B cell (primary cell): ENCODE results near the gene GUCY2F. TPM values are rescaled to one million over a fixed set of nuclear protein-coding genes. Genes with fewer than 3 reads are reported as not detected.

Source experiments
- ATAC-seq: fragments of 200-7000 bp; cut with Tn5 transposase; one replicate; pipeline ENCODE4 v1.10.0; 2021; ENCODE audit warnings: low read depth, mild to moderate bottlenecking, moderate number of reproducible peaks, moderate library complexity
- CTCF ChIA-PET: fragments of 350-600 bp; sonication (Branson Sonifier 250); formaldehyde crosslinking; loops from one replicate; lab custom pipeline; 2021; ENCODE audit warnings: antibody characterized with exemption, inconsistent platforms; lab: Charles Lee
- POLR2A ChIA-PET: fragments of 350-600 bp; sonication (Branson Sonifier 250); formaldehyde crosslinking; loops from one replicate; lab custom pipeline; 2021; ENCODE audit warnings: antibody characterized with exemption; lab: Charles Lee
- DNase-seq: peaks from one replicate; pipeline ENCODE4 v3.0.0; 2013
- H2AFZ ChIP-seq: 2 replicates; pipeline ENCODE4 v1.6.1; 2012; ENCODE audit warnings: mild to moderate bottlenecking, low read depth, low read length; ENCODE audit not compliant: insufficient read depth, poor library complexity, severe bottlenecking
- H3K27ac ChIP-seq, 2 donors: 1 replicate in 1 of 2; 2 replicates in 1 of 2; pipeline ENCODE4 v1.5.1; 2012 to 2013; ENCODE audit warnings: low read length in 2 of 2, mild to moderate bottlenecking in 2 of 2, moderate library complexity in 1 of 2
- H3K27me3 ChIP-seq, 4 experiments: fragments of 200-600 bp in 1 of 4; sonication (generic) in 1 of 4; replicated peaks in 1 of 4; 1 replicate in 2 of 4; 2 replicates in 2 of 4; pipeline versions ENCODE4 v1.6.1 to v1.7.0; 2013 to 2016; ENCODE audit warnings: low read length in 3 of 4, mild to moderate bottlenecking in 2 of 4, mixed read lengths in 1 of 4, moderate library complexity in 1 of 4; ENCODE audit not compliant: insufficient read depth in 4 of 4, control insufficient read depth in 3 of 4; ENCODE audit errors: control extremely low read depth in 1 of 4
- H3K36me3 ChIP-seq, 2 experiments: replicated peaks in 1 of 2; 1 replicate in 1 of 2; 2 replicates in 1 of 2; pipeline versions ENCODE4 v1.6.1 to v1.7.1; 2013; ENCODE audit warnings: low read length in 1 of 2; ENCODE audit not compliant: insufficient read depth in 2 of 2, control insufficient read depth in 1 of 2; ENCODE audit errors: control extremely low read depth in 1 of 2, extremely low read depth in 1 of 2
- H3K4me1 ChIP-seq, 2 donors: fragments of 200-600 bp in 1 of 2; sonication (generic) in 1 of 2; 1 replicate in 1 of 2; 2 replicates in 1 of 2; pipeline versions ENCODE4 v1.5.1 to v1.6.1; 2013 to 2017; ENCODE audit warnings: low read length in 2 of 2; ENCODE audit not compliant: control insufficient read depth in 2 of 2, insufficient read depth in 2 of 2
- H3K4me2 ChIP-seq: replicated peaks from 2 replicates; pipeline ENCODE3; 2012; ENCODE audit warnings: mild to moderate bottlenecking, low read depth, low read length; ENCODE audit not compliant: poor library complexity, severe bottlenecking
- H3K4me3 ChIP-seq, 5 experiments: fragments of 200-600 bp in 1 of 5; sonication (generic) in 1 of 5; 1 replicate in 3 of 5; 2 replicates in 2 of 5; pipeline versions ENCODE4 v1.5.1 to v1.7.0; 2011 to 2016; ENCODE audit warnings: low read length in 4 of 5, mild to moderate bottlenecking in 4 of 5, low read depth in 2 of 5, control low read depth in 1 of 5, moderate library complexity in 1 of 5; ENCODE audit not compliant: insufficient read depth in 1 of 5; ENCODE audit errors: control extremely low read depth in 1 of 5, extremely low read depth in 1 of 5
- H3K79me2 ChIP-seq: fragments of 200-600 bp; sonication (generic); one replicate; pipeline ENCODE4 v1.6.0; 2016; ENCODE audit warnings: low read length; ENCODE audit not compliant: control insufficient read depth, insufficient read depth
- H3K9ac ChIP-seq: fragments of 200-600 bp; sonication (generic); 2 replicates; pipeline ENCODE4 v1.6.1; 2017; ENCODE audit warnings: mild to moderate bottlenecking, low read length, moderate library complexity
- H3K9me3 ChIP-seq, 3 donors: one replicate each; pipeline versions ENCODE4 v1.6.1 to v1.7.1; 2013; ENCODE audit warnings: low read length in 2 of 3; ENCODE audit not compliant: control insufficient read depth in 2 of 3, insufficient read depth in 1 of 3; ENCODE audit errors: control extremely low read depth in 1 of 3
- H4K20me1 ChIP-seq: 2 replicates; pipeline ENCODE4 v1.6.0; 2012; ENCODE audit warnings: mild to moderate bottlenecking, low read length; ENCODE audit not compliant: insufficient read depth, control insufficient read depth, poor library complexity, severe bottlenecking
- H3K27ac Mint-ChIP-seq: one replicate; pipeline ENCODE4 v1.8.0; 2021; ENCODE audit warnings: mixed read lengths
- H3K27me3 Mint-ChIP-seq: one replicate; pipeline ENCODE4 v1.8.0; 2021; ENCODE audit warnings: mixed read lengths
- H3K4me1 Mint-ChIP-seq: one replicate; pipeline ENCODE4 v1.8.0; 2021; ENCODE audit warnings: mixed read lengths
- H3K4me3 Mint-ChIP-seq: one replicate; pipeline ENCODE4 v1.8.0; 2021; ENCODE audit warnings: mixed read lengths
- H3K9me3 Mint-ChIP-seq: one replicate; pipeline ENCODE4 v1.8.0; 2022; ENCODE audit warnings: mixed read lengths; ENCODE audit not compliant: insufficient read depth
- EZH2 ChIP-seq: IDR thresholded peaks from 2 replicates; pipeline ENCODE4 v1.6.1; 2012; ENCODE audit warnings: borderline replicate concordance, low read depth, mild to moderate bottlenecking, moderate library complexity, low read length; ENCODE audit not compliant: insufficient read depth, poor library complexity, severe bottlenecking
- WGBS: methylation state at CpG from one replicate; pipeline ENCODE4 v1.1.5; 2013; ENCODE audit warnings: missing lambda C conversion rate; ENCODE audit not compliant: insufficient coverage; 5-methylcytosine and 5-hydroxymethylcytosine counted together
- intact Hi-C: fragments of 100-400 bp; cut with micrococcal nuclease; formaldehyde crosslinking; loops from one replicate; pipeline ENCODE4 v1.10.0; 2022
- polyA plus RNA-seq: library from polyadenylated mRNA; depleted of rRNA; stranded (reverse); fragments of >200 nt; gene quantifications from 2 replicates; pipeline ENCODE4 v1.2.3, GENCODE V29; 2012
- total RNA-seq, 2 donors: library from RNA; stranded (reverse); fragments of 120-200 nt in 1 of 2; gene quantifications; 1 replicate in 1 of 2; 2 replicates in 1 of 2; pipeline versions ENCODE4 v1.2.3 to v1.2.4, GENCODE V29; 2013 to 2022
- TF ChIP-seq, protein P1 (sequence below): fragments of 200-600 bp; IDR thresholded peaks from one replicate; pipeline ENCODE4 v1.8.0; 2022; ENCODE audit warnings: antibody characterized with exemption, mild to moderate bottlenecking

GUCY2F gene
- total and polyA plus RNA-seq, 2 donors (not counting 1 experiment from before 2014, with no cell fraction given), result not detected

- H3K9me3 ChIP-seq, result no peaks in the 10 kb centered on the region
- TF ChIP-seq, protein P1, sequence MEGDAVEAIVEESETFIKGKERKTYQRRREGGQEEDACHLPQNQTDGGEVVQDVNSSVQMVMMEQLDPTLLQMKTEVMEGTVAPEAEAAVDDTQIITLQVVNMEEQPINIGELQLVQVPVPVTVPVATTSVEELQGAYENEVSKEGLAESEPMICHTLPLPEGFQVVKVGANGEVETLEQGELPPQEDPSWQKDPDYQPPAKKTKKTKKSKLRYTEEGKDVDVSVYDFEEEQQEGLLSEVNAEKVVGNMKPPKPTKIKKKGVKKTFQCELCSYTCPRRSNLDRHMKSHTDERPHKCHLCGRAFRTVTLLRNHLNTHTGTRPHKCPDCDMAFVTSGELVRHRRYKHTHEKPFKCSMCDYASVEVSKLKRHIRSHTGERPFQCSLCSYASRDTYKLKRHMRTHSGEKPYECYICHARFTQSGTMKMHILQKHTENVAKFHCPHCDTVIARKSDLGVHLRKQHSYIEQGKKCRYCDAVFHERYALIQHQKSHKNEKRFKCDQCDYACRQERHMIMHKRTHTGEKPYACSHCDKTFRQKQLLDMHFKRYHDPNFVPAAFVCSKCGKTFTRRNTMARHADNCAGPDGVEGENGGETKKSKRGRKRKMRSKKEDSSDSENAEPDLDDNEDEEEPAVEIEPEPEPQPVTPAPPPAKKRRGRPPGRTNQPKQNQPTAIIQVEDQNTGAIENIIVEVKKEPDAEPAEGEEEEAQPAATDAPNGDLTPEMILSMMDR, result no peak
- TF ChIP-seq EZH2, result no peak
- DNase-seq (no peak), ATAC-seq (no peak)
- Mint-ChIP-seq H3K9me3 (no peaks in the 10 kb centered on the region), H3K4me3 (no peak overlapping the region), H3K27ac (no peak overlapping the region), H3K4me1 (no peaks in the 10 kb centered on the region), H3K27me3 (no peaks in the 10 kb centered on the region)
- H3K36me3 ChIP-seq, result no peaks in the 10 kb centered on the region
- H3K79me2 ChIP-seq, result no peaks in the 10 kb centered on the region
- H3K4me2 ChIP-seq, result no peak overlapping the region
- ChIA-PET CTCF (no interaction called here), POLR2A (no interaction called here)
- H3K9ac ChIP-seq, result no peak overlapping the region
- no peak overlapping the region for H2AFZ ChIP-seq
- H3K4me1 ChIP-seq, result no peaks in the 10 kb centered on the region
- intact Hi-C loops, result no loop called here
- H3K27me3 ChIP-seq, result no peaks in the 10 kb centered on the region
- H4K20me1 ChIP-seq, result no peaks in the 10 kb centered on the region
- no CpG with 5 or more reads among the region's 4 CpGs for WGBS
- H3K4me3 ChIP-seq, result no peak overlapping the region
- no peak overlapping the region for H3K27ac ChIP-seq
Measured at GRCh38 chrX:109362101-109362500, 119.8 kb downstream of the GUCY2F start.

DNA sequence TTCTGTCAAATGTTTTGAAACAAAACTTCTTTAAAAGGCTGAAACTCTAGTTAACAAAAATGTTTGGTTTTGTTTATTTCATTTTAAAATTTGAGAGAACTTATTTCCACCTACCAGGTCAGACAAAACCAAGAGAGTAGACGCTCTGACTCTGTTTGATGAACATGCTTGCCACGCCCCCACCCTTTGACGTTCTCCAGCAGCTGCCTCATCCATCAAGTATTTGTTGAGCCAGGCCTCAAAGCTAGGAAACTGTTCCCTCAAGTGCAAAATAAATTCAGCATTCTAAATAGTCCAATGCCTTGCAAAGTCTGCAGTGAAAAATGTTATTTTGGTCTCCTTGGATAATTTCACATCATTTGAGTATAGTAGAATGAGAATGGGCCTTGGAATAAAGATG lies 121.6 kb downstream of the GUCY2F start:
- CTCF ChIA-PET, result no interaction called here
- Mint-ChIP-seq H3K4me3 (no peak overlapping the region), H3K9me3 (no peaks in the 10 kb centered on the region), H3K27ac (no peak overlapping the region), H3K27me3 (no peaks in the 10 kb centered on the region), H3K4me1 (no peaks in the 10 kb centered on the region)
- H2AFZ ChIP-seq, result no peak overlapping the region
- H4K20me1 ChIP-seq, result no peaks in the 10 kb centered on the region
- no peaks in the 10 kb centered on the region for H3K36me3 ChIP-seq
- ATAC-seq (no peak), DNase-seq (no peak)
- no peak for TF ChIP-seq EZH2
- TF ChIP-seq, protein P1, result no peak
- H3K9me3 ChIP-seq, result no peaks in the 10 kb centered on the region
- H3K4me1 ChIP-seq, result no peaks in the 10 kb centered on the region
- no peak overlapping the region for H3K9ac ChIP-seq
- no peaks in the 10 kb centered on the region for H3K27me3 ChIP-seq
- no peak overlapping the region for H3K4me2 ChIP-seq
- POLR2A ChIA-PET, result no interaction called here
- H3K4me3 ChIP-seq, result no peak overlapping the region
- no peak overlapping the region for H3K27ac ChIP-seq
- no peaks in the 10 kb centered on the region for H3K79me2 ChIP-seq
- intact Hi-C loops, result no loop called here
- WGBS, result 58% methylated on average over 3 of the region's 3 CpGs
